Vagina (tissue), 2 donors: ENCODE measurements around the gene CTBP1.

Experiments used
- POLR2AphosphoS5 ChIP-seq, 2 donors: sonication (generic); formaldehyde crosslinking; IDR thresholded peaks; one replicate each; pipeline ENCODE4 v1.9.0; 2017; ENCODE audit warnings: antibody characterized with exemption in 2 of 2, mild to moderate bottlenecking in 2 of 2, low read depth in 1 of 2; ENCODE audit not compliant: insufficient read depth in 1 of 2
- TF ChIP-seq, protein P1 (sequence below), 3 experiments: fragments of 450-650 bp in 2 of 3; fragments of 200-600 bp in 1 of 3; sonication (generic) in 1 of 3; IDR thresholded peaks; one replicate each; pipeline ENCODE4 v1.5.1; 2017 to 2019; ENCODE audit warnings: antibody characterized with exemption in 3 of 3, mild to moderate bottlenecking in 2 of 3, moderate library complexity in 2 of 3

DNA sequence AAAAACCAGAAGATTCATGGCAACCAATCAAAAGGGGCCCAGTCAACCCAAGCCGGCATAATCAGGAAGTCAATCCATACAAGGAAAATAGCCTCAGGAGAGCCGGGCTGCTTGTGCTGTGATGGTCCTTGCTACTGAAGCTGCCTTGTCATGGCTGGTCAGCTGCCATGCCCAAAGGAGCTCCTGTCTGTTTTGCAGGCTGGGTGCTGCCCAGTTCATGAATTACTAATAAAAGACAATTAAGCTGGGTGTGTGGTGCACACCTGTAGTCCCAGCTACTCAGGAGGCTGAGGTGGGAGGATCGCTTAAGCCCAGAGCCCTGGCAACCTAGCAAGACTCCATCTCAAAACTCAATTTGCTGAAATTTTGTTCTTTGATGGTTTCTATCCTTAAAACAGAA lies 16.0 kb upstream of the CTBP1 start:
- TF ChIP-seq, protein P1, sequence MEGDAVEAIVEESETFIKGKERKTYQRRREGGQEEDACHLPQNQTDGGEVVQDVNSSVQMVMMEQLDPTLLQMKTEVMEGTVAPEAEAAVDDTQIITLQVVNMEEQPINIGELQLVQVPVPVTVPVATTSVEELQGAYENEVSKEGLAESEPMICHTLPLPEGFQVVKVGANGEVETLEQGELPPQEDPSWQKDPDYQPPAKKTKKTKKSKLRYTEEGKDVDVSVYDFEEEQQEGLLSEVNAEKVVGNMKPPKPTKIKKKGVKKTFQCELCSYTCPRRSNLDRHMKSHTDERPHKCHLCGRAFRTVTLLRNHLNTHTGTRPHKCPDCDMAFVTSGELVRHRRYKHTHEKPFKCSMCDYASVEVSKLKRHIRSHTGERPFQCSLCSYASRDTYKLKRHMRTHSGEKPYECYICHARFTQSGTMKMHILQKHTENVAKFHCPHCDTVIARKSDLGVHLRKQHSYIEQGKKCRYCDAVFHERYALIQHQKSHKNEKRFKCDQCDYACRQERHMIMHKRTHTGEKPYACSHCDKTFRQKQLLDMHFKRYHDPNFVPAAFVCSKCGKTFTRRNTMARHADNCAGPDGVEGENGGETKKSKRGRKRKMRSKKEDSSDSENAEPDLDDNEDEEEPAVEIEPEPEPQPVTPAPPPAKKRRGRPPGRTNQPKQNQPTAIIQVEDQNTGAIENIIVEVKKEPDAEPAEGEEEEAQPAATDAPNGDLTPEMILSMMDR (IDR thresholded peaks at IDR 0.05): no peak
- TF ChIP-seq POLR2AphosphoS5 (IDR thresholded peaks at IDR 0.05; ENCODE audit: insufficient read depth in 1 of 2, low read depth in 1 of 2): no peak
